ENCODE measurements around the gene EXOSC7.

EXOSC7 gene

GRCh38 chr3:45055032-45055410 is 79.0 kb downstream of the EXOSC7 start:
- DNase-seq (ENCODE audit: low read depth in 2 of 2), result no peak

- no peak for DNase-seq (ENCODE audit: low read depth in 2 of 2)
These were observed 79.5 kb downstream of the EXOSC7 start for GRCh38 chr3:45055411-45056143.

- no peak for DNase-seq (ENCODE audit: low read depth in 2 of 2)
These were observed 80.7 kb downstream of the EXOSC7 start for GRCh38 chr3:45056608-45057301.

- DNase-seq (ENCODE audit: low read depth in 2 of 2), result no peak
These were observed 81.5 kb downstream of the EXOSC7 start for GRCh38 chr3:45057557-45057956.

- DNase-seq (ENCODE audit: low read depth in 2 of 2), result no peak
These were observed 83.1 kb downstream of the EXOSC7 start for GRCh38 chr3:45059132-45059531.

- DNase-seq (ENCODE audit: low read depth in 2 of 2), result no peak
These were observed 84.3 kb downstream of the EXOSC7 start for GRCh38 chr3:45060165-45060892.

Data from stimulated activated CD4-positive, alpha-beta T cell treated with anti-CD3 and anti-CD28 coated beads, Interleukin-4, amount 100 ng/mL, for 48 hours (primary cell).